Measurements from ENCODE around the gene CD14.
"Not testable (repeated sequence)": the region's sequence is repeated elsewhere in the genome, so short reads cannot be mapped to it uniquely, and the experiment has no call there.

The CD14 gene

DNA sequence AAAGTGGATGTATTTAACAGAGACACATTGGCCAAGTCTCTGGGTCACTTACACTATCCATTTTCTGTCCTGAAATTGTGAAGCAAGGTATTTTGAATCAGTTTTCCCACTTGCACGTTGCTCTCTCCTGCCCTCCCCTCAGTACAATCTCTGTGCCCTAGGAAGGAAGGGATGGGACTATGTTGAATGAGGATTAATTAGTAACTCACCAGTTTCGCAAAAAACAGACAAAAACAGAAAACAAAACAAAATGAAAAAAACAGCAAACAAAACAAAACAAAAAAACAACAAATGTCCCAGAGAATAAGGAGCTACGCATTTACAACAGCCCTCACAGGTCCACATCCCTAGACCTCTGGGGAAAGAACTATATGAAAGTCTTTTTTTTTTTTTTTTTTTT, 1.1 kb upstream of the CD14 start:
- DNase-seq, result no peak

DNA sequence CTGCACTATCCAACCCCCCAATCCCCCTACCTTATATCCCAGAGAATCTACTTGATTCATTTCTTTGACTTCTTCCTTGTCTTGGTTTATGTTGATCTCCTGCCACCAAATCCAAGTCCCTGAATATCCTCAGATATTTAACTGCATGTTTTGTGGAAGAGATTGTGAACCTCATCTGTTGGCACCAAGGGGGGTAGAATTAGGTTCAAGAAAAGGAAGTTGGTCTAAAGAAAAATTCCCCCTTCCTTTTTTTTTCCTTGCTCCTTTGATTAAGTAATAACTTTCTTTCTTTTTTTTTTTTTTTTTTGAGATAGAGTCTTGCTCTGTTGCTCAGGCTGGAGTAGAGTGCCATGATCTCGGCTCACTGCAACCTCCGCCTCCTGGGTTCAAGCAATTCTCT, 526 bp upstream of the CD14 start:
- no peak for DNase-seq

DNA sequence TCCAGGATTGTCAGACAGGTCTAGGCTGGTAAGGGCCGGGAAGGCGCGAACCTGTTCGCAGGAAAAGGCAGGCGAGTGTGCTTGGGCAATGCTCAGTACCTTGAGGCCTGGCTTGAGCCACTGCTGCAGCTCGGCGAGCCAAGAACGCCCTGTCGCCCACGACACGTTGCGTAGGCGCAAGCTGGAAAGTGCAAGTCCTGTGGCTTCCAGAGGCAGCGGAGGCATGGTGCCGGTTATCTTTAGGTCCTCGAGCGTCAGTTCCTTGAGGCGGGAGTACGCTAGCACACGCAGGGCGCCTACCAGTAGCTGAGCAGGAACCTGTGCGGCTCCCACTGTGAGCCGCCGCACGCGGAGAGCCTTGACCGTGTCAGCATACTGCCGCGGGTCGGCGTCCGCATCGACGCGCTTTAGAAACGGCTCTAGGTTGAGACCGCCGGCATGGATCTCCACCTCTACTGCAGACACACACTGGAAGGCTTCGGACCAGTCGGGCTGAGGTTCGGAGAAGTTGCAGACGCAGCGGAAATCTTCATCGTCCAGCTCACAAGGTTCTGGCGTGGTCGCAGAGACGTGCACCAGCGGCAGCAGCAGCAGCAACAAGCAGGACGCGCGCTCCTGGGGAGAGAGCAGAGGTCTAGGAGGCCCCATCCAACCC, 482 bp downstream of the CD14 start:
- peak; percentile 80 for DNase-seq

DNA sequence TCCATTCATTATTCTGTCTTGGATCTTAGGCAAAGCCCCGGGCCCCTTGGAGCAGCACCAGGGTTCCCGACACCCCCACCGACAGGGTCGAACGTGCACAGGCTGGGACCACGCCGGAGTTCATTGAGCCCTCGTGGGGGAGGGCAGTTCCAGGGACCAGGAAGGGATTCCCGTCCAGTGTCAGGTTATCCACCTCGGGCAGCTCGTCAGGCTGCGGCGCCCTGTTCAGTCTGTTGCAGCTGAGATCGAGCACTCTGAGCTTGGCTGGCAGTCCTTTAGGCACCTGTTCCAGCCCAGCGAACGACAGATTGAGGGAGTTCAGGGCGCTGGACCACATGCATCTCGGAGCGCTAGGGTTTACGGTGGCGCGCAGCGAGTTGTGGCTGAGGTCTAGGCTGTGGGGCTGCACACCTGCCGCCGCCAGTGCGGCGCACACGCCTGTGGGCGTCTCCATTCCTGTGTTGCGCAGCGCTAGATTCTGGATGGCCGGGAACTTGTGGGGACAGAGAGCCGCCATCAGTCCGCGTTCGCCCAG, 1.1 kb downstream of the CD14 start:
- no peak for DNase-seq

DNA sequence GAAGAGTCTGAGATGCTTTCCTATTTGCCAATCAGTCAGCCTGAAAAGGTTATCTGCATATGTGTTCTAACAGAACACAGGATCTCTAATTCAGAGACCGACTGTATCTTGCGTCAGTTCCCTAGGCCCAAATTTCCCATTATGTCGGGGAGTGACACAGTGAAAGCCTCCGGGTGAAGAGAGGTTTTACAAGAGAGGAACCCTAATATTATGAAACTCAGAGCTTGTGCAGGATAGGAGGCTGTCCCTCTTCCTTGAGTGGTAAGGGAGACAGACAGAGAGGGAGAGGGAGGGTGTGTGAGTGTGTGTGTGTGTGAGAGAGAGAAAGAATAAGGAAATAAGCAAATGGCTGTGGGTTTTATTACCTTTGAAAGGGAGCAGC, 1.9 kb downstream of the CD14 start:
- DNase-seq, result no peak

DNA sequence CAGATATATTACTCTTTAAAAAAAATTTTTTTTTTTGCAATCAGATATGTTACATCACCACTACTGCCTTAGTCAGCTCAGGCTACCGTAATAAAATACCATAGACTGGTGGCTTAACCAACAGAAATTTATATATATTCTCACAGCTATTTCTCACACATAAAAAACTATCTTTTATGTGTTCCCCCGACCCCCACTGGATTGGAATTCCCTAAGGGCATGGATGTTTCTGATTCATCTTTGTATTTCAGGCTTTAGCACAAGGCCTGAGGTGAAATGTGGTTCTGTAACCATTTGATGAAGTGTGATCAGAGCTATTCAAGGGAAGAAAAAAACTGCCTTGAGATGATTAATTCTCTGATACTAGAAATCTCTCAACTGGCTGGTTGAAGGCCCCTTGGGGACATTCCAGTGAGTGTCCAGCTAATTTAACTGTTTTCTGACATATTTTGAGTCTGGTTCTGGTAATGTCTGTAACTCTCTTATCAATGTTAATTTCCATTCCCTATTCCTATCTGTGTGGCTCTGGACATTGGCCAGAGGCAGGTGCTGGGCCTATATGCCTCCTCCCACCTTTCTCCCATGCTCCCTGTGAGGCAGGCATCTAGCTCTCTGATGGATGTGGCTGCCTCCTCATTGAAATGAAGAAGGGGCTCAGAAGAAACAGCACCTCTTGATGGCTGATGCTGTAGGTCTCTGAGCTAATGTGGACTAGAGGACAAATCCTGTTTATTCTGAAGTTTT, 2.5 kb downstream of the CD14 start:
- no peak for DNase-seq

DNA sequence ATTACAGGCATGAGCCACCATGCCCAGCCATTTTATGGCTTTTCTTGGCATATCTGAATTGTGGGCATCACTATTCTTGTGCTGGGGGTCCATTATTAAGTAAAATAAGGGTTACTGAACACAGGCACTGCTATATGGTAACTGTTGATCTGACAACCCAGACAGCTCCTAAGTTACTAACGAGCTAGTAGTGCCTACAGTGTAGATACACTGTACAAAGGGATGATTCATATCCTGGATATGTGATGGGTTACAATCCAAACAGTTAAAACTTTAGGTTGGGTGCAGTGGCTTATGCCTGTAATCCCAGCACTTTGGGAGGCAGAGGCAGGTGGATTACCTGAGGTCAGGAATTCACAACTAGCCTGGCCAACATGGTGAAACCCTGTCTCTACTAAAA, 4.3 kb downstream of the CD14 start:
- DNase-seq, result no peak

DNA sequence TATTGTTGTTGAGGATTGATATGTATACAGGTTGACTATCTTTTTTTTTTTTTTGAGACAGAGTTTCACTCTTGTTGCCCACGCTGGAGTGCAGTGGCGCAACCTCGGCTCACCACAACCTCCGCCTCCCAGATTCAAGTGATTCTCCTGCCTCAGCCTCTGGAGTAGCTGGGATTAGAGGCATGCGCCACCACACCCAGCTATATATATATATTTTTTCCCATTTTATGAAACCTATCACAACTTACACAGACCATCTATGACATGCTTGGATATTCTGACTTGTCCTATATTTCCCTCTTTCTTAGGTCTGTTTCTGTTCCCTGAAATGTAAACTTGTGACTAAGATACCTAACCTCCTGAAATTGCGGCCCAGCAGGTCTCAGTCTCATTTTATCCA, 5.0 kb downstream of the CD14 start:
- no peak for DNase-seq

DNA sequence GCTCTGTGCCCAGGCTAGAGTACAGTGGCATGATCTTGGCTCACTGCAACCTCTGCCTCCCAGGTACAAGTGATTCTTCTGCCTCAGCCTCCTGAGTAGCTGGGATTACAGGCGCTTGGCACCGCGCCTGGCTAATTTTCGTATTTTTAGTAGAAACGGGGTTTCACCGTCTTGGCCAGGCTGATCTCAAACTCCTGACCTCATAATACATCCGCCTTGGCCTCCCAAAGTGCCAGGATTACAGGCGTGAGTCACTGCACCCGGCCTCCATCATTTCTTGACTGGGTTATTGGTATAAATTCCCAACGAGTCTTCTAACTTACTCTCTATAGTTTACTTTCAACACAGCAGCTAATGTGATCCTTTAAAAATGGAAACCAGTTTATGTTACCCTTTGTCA, 8.1 kb downstream of the CD14 start:
- not testable (repeated sequence) for DNase-seq

DNA sequence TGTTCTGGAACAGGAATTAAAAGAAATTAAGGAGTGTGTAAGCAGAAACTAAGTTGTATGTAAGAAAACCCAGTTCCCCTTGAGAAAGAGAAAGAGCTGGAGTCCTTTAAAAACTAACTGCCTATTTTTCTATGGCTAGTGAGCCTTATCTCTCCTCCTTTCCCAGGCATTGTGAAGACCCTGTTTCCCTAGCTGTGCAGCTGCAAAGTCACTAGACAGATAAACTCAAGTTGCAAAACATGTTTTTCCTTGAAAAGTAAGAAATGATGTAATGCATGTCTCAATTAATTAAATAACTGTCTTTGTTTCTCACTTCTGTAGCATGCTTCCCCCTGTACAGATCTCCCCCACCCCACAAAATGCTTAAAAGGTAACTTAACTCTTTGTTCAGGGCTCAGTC, 9.9 kb downstream of the CD14 start:
- not testable (repeated sequence) for DNase-seq

DNA sequence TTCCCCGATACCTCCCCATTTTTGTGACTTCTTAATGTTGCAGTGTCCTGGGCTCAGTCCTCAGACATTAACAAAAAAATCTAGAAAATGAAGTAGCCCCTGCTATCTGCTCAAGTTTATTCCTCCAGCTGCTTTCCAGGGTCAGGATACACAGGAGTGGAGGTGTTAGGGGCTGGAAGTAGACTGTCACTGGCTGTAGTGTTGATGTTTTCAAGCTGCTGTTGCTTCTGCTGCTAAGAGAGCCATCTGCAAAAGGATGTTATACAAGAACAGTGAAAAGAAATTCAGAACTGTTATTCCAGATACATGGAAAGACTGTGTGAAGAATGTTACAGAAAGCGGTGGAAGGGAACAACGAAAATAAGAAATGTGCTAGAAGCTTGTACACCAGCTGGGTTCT, 10.7 kb downstream of the CD14 start:
- no peak for DNase-seq

DNA sequence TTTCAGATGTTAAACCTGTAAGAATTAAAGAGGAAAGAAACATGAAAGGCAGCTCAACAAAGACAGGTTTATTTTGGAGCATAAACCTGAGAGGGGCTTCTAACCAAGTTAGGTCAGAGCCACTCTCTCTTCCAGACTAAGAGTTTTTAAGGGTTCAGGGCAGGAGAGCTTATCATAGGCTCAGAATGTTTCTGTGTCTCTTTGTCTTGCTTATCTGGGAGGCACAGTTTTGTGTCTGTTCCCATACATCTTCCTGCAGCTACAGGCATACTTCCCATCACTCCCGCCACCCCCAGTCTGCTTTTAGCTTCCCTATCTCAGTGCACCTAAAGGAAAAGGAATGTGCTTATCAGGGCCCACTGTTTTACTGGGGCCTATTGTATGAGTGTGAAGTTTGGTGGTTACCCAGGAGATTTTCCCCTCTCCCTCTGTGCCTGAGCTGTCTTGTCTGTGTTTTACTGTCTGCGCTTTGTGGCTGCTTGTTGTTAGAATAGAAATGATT, 21.9 kb downstream of the CD14 start:
- DNase-seq, result no peak

DNA sequence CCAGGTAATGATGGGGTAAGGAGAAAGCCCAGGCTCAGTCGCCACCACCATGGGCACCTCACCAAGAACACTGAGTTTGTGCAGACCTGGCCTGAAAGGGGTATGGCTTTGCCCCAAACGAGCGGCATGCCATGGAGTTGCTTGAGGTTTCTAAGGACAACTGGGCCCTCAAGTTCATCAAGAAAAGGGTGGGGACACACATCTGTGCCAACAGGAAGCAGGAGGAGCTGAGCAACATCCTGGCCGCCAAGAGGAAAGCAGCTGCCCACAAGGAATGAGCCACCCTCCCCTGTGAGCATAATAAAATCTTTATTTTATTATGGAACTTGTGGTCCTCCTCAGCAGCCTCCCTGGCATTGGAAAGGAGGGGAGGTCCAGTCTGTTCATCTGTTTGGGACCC, 23.8 kb downstream of the CD14 start:
- no peak for DNase-seq

DNA sequence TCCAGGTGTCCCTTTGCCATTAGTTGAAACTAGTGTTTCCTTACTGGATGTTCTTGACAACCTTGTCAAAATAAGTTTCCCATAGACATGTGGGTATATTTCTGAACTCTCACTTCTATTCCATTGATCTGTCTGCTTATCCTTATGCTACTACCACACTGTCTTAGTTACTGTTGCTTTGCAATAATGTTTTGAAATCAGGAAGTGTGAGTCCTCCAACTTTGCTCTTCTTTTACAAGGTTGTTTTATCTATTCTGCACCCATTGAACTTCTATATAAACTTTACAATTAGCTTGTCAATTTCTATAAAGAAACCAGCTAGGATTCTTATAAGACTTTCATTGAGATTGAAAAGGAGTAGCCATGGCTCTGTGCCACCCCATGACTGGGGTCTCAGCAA, 24.3 kb downstream of the CD14 start:
- no peak for DNase-seq

DNA sequence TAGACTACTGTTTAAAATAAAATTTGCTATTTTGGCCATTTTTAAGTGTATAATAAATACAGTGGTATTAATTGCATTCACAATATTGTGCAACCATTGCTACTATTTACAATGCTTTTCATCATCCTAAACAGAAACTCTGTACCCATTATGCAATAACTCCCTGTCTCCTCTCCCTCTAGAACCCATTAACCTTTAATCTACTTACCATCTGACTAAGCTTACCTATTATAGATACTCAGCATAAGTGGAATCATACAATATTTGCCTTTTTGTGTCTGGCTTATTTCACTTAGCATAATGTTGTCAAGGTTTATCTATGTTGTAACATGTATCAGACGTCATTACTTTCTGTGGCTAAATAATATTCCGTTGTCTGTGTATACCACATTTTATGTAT, 25.9 kb downstream of the CD14 start:
- no peak for DNase-seq

DNA sequence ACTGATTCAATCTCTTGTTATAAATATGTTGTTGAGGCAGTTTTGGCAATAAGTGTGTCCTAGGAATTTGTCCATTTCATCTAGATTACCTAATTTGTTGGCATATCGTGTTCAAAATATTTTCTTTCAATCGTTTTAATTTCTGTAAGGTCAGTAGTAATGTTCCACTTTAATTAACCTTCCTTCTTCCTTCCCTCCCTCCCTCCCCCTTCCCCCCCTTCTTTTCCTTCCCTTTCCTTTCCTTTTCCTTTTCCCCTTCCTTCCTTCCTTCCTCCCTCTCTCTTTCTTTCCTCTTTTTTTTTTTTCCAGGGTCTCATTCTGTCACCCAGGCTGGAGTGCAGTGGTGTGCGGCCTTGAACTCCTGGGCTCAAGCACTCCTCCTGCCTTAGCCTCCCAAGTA, 27.1 kb downstream of the CD14 start:
- DNase-seq, result no peak

DNA sequence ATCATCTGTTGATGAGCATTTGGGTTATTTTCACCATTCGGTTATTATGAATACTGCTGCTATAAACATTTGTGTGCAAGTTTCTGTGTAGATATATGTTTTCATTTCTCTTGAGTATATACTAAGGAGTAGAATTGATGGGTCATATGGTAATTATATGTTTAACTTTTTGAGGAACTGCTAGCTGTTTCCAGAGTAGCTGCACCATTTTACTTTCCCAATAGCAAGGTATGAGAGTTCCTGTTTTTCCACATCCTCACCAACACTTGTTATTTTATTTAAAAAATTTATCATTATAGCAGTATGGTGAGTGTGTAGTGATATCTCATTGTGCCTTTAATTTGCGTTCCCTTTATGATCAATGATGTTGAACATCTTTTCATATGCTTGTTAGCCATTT, 29.2 kb downstream of the CD14 start:
- DNase-seq, result no peak

DNA sequence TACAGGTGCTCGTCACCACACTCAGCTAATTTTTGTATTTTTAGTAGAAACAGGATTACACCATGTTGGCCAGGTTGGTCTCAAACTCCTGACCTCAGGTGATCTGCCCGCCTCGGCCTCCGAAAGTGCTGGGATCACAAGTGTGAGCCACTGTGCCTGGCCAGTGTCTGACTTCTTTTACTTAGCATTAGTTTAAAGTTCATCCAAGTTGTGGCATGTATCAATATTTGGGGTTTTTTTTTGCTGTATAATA, 29.6 kb downstream of the CD14 start:
- DNase-seq, result not testable (repeated sequence)

DNA sequence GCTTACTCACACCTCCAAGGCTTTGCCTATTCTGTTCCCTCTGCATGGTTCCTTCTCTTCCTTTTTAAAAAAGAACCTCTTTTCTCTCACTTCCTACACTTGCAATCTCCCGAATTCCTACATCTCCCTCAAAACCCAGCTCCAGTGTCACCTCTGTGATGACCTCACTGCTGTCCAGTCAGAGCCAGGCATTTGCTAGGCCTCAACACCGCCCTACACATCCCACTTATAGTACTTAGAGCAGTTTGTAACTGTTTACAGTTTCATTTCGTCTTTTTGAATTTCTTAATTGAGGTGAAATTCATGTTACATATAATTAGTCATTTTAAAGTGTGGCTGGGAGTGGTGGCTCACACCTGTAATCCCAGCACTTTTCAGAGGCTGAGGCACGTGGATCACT, 30.8 kb downstream of the CD14 start:
- no peak for DNase-seq

DNA sequence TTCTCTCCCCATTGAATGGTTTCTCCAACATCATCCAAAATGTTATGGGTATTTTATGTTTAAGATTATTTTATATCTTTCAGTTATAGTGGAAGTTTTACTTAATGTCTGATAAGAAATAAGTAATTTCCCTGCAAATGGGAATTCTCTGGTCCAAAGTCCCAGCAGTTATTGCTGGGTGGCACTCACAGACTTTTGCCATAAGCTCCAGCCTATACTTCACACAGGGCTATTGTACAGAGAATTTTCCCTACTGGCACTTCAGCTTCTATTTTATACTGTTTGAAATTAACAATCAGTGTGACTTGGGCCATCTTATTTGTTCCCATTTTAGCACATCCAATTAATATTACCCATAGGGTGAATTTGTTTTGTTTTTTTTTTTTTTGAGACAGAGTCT, 32.9 kb downstream of the CD14 start:
- no peak for DNase-seq

DNA sequence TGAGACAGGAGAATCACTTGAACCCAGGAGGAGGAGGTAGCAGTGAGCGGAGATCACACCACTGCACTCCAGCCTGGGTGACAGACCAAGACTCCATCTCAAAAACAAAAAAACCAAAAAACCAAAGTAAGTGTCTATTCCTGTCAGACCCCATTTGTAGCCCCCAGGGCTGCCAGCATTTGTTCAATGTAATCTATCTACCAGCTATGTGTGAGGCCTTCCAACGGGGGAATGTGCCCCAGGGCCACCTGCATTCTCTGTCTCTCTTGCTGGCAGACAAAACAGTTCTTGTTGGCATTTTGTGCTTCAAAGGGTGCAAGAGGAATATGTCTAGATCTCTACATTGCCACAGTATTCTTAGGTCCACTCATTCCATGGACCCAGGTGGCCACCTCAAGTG, 34.1 kb downstream of the CD14 start:
- DNase-seq, result no peak

DNA sequence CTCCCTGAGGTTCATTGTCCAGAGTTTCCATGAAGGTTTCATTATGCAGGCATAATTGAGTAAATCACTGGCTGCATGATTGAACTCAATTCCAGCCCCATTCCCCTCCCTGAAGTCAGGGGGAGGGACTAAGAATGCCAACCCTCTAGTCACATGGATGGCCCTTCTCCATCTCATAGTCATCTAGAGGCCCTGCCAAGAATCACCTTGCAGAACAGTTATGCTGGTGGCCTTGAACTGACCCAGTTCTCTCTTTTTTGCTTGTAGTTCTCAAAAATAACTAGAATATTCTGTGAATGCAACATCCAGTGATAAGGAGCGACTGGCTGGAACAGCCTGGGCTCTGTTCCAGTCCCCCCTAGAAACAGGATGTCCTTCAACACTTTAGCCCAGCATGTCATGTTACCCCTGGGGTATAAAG, 36.6 kb downstream of the CD14 start:
- no peak for DNase-seq

DNA sequence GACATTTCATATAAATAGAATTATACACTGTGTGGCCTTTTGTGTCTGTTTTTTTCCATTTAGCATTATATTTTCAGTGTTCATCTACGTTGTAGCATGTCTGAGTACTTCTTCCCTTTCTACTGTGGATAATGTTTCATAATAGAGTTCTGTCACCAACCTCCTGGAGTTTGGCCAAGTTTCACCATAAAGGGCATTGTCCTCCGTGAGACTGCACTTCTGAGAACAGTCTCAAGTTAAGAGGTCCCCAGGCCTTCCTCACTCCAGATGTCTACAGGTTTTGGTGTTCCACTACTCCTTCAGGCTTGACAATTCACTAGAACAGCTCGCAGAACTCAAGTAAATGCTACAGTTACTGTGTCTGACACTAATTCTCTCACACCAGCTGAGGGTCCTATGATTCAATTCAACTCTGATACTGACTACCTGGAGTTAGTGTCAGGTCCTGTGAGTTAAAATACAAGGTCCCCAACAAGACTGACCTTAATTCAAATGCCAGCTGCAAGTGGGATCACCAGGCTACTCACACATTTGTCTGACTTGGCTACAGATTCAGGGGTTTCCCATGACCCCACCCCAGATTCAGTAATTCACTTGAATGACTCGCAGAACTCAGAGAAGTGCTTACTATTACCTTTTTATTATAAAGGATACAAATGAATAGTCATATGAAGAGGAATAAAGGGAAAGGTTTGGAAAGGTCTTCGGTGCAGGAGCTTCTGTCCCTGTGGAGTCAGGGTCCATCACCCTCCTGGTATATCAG, 37.3 kb downstream of the CD14 start:
- DNase-seq, result no peak

DNA sequence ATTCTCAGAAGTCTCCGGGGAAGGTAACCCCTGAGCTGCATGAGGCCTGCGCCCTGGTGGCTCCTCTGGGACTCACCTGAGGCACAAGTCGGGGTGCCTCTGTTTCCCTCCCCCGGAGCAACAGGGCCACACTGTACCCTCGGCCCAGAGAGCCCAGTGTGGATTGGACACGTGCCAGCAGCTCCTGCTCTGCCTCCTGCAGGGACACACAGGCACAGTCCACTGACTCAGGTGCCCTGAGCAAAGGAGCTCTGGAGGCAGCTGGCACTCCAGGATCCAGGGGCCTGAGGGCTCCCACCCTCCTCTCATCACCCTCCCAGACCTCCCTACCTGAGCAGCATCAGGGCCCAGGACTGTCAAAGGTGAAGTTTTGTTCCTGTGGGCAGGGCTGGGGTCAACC, 38.8 kb downstream of the CD14 start:
- no peak for DNase-seq
